ENCODE measurements around the gene FTCD.
"Not testable (repeated sequence)": the region's sequence is repeated elsewhere in the genome, so short reads cannot be mapped to it uniquely, and the experiment has no call there.

Gene FTCD, protein sequence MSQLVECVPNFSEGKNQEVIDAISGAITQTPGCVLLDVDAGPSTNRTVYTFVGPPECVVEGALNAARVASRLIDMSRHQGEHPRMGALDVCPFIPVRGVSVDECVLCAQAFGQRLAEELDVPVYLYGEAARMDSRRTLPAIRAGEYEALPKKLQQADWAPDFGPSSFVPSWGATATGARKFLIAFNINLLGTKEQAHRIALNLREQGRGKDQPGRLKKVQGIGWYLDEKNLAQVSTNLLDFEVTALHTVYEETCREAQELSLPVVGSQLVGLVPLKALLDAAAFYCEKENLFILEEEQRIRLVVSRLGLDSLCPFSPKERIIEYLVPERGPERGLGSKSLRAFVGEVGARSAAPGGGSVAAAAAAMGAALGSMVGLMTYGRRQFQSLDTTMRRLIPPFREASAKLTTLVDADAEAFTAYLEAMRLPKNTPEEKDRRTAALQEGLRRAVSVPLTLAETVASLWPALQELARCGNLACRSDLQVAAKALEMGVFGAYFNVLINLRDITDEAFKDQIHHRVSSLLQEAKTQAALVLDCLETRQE

DNA sequence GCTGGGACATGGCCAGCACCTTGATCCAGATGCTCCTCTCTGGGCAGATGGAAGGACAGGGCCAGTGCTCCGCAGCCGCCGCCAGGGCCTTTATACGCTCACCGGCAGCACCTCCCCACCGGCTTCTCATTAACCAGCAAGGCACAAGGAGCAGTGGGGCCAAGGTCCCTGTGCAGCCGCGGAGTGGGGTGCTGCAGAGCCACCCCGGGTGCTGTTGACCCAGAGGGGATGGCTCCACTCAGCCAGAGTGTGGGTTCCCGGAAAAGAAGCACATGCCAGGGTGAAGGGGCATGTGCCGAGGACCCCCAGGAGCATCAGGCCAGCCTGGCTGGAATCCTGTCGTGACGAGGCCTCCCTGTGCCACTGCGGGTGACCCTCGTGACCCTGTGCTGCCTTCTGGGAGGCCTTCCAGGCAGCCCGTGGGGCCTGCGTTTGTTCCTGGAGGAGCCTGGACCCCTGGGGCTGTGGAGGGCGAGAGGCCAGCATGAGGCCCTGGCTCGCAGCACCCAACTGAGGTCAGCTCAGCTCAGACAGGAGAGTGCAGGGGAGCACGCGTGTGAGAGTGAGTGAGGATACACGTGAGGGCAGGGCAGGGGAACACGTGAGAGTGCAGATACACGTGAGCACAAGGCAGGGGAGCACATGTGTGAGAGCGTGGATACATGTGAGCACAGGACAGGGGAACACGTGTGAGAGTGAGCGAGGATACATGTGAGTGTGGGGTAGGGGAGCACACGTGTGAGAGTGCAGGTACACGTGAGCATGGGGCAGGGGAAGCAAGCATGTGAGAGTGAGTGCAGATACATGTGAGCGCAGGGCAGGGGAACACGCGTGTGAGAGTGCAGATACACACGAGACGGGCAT lies at the start of gene FTCD:
Gene FTCD, minus strand, starts transcription at position 66 of the 864 bp plus-strand sequence. Its CDS starts 56 bp downstream, at position 10.
- in situ Hi-C loops (cut with HindIII; ENCODE audit: low pct_ligation_motif_present, low pct_unique_long_range_greater_than_20kb, low sequenced_read_pairs): no loop called here
- no peak for DNase-seq

DNA sequence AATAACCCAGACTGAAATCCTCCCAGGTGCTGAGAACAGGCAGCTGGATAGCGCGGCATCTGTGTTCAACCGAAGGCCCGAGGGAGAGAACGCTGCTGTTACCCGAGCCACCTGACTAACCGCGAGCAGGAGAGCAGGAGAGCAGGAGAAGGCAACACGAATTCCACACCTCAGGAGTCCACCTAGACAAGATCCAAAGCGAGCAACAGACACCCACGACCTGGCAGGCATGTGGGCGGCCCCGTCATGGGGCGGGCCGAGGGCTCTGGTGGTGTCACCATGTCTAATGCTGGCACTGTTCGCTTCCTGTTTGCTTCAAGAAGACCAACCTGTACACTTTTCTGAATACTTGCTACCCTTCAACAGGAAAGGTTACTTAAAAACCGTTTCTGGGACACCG lies 49.8 kb upstream of the FTCD start:
- in situ Hi-C loops (cut with HindIII; ENCODE audit: low pct_ligation_motif_present, low pct_unique_long_range_greater_than_20kb, low sequenced_read_pairs): no loop called here
- DNase-seq: no peak

DNA sequence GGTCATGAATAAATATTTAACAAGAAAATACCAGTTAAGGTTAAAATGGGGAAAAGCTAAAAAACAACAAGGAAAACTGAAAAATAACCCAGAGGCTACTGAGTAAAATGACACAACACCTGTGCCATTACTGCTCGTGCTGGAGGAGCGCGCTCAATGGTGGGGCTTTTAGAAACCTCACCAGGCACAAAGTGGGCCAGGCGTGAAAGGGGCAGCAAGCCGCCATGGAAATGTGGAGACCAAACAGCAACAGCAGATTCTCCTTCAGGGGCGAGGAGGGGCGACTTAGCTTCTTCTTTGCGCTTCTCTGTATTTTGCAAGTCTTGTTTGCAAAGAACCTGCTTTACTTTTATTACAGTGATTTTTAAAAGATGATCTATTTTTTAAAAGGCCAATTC lies 47.8 kb upstream of the FTCD start:
- no peak for DNase-seq
- in situ Hi-C loops (cut with HindIII; ENCODE audit: low pct_ligation_motif_present, low pct_unique_long_range_greater_than_20kb, low sequenced_read_pairs): no loop called here

DNA sequence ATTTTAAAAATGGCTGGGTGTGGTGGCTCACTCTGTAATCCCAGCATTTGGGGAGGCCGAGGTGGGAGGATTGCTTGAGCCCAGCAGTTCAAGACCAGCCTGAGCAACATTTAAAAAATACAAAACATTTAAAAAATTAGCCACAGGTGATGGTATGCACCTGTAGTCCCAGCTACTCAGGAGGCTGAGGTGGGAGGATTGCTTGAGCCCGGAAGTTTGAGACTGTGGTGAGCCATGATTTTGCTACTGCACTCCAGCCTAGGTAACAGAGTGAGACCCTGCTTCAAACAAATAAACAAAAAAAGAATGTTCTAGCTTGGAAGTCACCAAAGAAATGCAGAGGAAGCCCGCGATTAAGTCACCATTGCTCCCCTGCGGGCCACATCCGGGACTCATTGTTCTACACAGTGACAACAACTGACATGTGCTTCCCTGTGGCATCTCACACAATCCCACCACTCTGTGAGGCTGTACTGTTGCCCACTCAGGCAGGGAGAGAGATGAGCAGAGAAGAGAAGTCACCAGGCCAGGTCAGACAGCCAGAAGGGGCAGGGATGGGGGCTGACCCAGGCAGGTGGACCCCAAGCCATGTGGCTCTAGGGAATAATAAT lies 47.3 kb upstream of the FTCD start:
- DNase-seq: no peak
- in situ Hi-C loops (cut with HindIII; ENCODE audit: low pct_ligation_motif_present, low pct_unique_long_range_greater_than_20kb, low sequenced_read_pairs): no loop called here

DNA sequence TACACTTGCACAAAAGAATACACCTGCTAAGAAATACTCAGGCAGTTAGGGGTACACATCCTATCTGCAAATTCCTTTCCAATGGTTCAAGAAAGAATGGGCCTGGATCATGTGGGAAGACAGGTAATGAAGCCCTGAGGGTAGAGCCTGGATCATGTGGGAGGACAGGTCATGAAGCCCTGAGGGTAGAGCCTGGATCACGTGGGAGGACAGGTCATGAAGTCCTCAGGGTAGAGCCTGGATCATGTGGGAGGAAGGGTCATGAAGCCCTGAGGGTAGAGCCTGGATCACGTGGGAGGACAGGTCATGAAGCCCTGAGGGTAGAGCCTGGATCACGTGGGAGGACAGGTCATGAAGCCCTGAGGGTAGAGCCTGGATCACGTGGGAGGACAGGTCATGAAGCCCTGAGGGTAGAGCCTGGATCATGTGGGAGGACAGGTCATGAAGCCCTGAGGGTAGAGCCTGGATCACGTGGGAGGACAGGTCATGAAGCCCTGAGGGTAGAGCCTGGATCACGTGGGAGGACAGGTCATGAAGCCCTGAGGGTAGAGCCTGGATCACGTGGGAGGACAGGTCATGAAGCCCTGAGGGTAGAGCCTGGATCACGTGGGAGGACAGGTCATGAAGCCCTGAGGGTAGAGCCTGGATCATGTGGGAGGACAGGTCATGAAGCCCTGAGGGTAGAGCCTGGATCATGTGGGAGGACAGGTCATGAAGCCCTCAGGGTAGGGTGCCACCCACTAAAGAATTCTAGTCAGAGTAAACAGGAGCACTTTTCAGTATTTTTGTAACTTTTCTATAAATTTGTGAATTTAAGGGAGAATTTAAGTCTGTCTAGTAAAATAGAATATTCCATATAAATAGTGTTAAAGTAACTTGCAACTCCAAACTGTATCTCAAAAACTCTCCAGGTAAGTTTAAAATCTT lies 45.8 kb upstream of the FTCD start:
- in situ Hi-C loops (cut with HindIII; ENCODE audit: low pct_ligation_motif_present, low pct_unique_long_range_greater_than_20kb, low sequenced_read_pairs); DNase-seq: not testable (repeated sequence)

GRCh38 chr21:46199436-46200373 lies 44.3 kb upstream of the FTCD start:
- DNase-seq: no peak
- in situ Hi-C loops (cut with HindIII; ENCODE audit: low pct_ligation_motif_present, low pct_unique_long_range_greater_than_20kb, low sequenced_read_pairs): no loop called here

DNA sequence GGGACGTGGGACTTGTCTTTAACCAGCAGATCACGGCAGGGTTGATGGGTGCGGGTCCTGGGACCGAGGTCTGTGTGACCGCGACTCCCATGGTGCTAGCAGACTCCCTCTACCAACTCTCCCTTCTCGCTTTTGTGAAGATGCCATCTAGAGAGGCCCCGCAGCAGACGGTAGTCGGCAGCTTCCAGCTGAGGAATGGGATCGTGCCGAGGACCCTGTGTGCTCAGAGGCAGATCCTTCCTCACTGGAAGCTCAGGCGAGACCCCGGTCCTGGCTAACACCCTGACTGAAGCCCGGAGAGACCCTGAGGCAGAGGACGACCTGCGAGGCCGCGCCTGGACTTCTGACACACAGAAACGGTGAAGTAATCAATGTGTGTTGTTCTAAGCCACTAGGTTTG lies 41.4 kb upstream of the FTCD start:
- no peak for DNase-seq
- in situ Hi-C loops (cut with HindIII; ENCODE audit: low pct_ligation_motif_present, low pct_unique_long_range_greater_than_20kb, low sequenced_read_pairs): no loop called here

GRCh38 chr21:46195595-46196195 lies 40.3 kb upstream of the FTCD start:
- DNase-seq: no peak
- in situ Hi-C loops (cut with HindIII; ENCODE audit: low pct_ligation_motif_present, low pct_unique_long_range_greater_than_20kb, low sequenced_read_pairs): no loop called here

- in situ Hi-C loops (cut with HindIII; ENCODE audit: low pct_ligation_motif_present, low pct_unique_long_range_greater_than_20kb, low sequenced_read_pairs): no loop called here
- no peak for DNase-seq
Observed at GRCh38 chr21:46194374-46195334, 39.3 kb upstream of the FTCD start.

GRCh38 chr21:46193829-46194373 lies 38.5 kb upstream of the FTCD start:
- in situ Hi-C loops (cut with HindIII; ENCODE audit: low pct_ligation_motif_present, low pct_unique_long_range_greater_than_20kb, low sequenced_read_pairs): no loop called here
- DNase-seq: no peak

- no peak for DNase-seq
- in situ Hi-C loops (cut with HindIII; ENCODE audit: low pct_ligation_motif_present, low pct_unique_long_range_greater_than_20kb, low sequenced_read_pairs): no loop called here
Observed at GRCh38 chr21:46191686-46192575, 36.6 kb upstream of the FTCD start.

DNA sequence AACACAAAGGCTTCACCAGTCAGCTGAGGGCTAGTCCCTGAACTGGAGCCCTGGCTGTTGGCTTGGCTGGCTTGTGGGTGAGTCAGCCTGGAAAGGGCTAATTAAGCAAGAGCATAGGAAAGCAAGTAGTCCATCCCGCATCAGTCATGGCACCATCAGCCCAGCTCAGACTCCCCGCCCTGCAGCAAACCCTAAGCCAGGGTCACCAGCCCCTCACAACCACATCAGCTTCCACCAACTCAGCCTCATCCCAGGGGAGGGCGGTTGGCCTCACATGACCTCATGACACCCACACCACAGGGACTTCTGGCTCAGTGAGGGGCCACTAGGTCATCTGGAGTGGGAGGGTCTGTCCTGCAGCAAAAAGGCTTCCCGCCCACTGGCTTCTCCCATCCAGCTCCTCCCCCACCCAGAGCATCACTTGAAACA lies 35.9 kb upstream of the FTCD start:
- DNase-seq: no peak
- in situ Hi-C loops (cut with HindIII; ENCODE audit: low pct_ligation_motif_present, low pct_unique_long_range_greater_than_20kb, low sequenced_read_pairs): no loop called here

GRCh38 chr21:46190491-46191131 lies 35.2 kb upstream of the FTCD start:
- in situ Hi-C loops (cut with HindIII; ENCODE audit: low pct_ligation_motif_present, low pct_unique_long_range_greater_than_20kb, low sequenced_read_pairs): no loop called here
- no peak for DNase-seq

DNA sequence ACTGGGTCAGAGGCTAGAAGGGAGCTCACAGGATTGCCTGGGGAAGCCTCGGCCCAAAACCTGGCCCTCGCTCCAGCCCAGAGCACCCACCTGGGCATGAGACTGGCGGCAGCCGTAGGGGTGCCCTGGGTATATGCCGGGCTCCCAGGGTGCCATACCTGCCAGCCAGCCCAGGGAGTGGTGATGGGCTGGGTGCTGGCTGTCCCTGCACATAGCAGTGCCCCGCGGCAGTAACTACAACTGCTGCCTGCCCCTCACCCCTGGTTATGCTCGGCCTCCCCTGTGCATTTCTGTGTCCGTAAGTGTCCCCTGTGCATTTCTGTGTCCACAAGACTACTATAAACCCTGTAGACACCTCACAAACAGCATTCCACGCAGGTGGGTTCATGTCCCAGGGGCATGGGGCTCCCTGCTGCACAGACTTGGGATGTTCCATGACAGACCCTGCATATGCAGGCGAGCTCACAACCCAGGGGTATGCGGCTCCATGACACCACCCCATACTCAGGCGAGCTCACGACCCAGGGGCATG lies 34.6 kb upstream of the FTCD start:
- in situ Hi-C loops (cut with HindIII; ENCODE audit: low pct_ligation_motif_present, low pct_unique_long_range_greater_than_20kb, low sequenced_read_pairs): no loop called here
- DNase-seq: no peak
